Right lobe of liver (tissue), 6 donors: ENCODE data around the gene USP1. TPM values are rescaled to one million over a fixed set of nuclear protein-coding genes. Genes with fewer than 3 reads are reported as not detected.

Experiments used
- ATAC-seq, 4 donors: fragments of 200-7000 bp; cut with Tn5 transposase; one replicate each; pipeline ENCODE4 v1.9.1; 2020; ENCODE audit warnings: mild to moderate bottlenecking in 4 of 4, moderate library complexity in 4 of 4
- DNase-seq, 3 donors: peaks; one replicate each; pipeline ENCODE4 v3.0.0-alpha.2; 2020
- H3K27ac ChIP-seq, 3 donors: fragments of 200-600 bp; one replicate each; pipeline ENCODE4 v1.8.0; 2022
- H3K27me3 ChIP-seq, 2 donors: fragments of 200-600 bp; one replicate each; pipeline ENCODE4 v1.8.0; 2022
- H3K36me3 ChIP-seq, 4 donors: fragments of 200-600 bp; sonication (generic) in 1 of 4; one replicate each; pipeline versions ENCODE4 v1.5.1 to v1.8.0; 2017 to 2022; ENCODE audit warnings: control low read depth in 1 of 4
- H3K4me1 ChIP-seq, 4 donors: fragments of 200-600 bp; sonication (generic) in 1 of 4; one replicate each; pipeline versions ENCODE4 v1.5.1 to v1.8.0; 2017 to 2022; ENCODE audit warnings: control low read depth in 1 of 4
- H3K4me3 ChIP-seq, 3 donors: fragments of 200-600 bp; one replicate each; pipeline ENCODE4 v1.8.0; 2022
- H3K9me3 ChIP-seq, 4 donors: fragments of 200-600 bp; sonication (generic) in 1 of 4; one replicate each; pipeline versions ENCODE4 v1.5.1 to v1.8.0; 2017 to 2022; ENCODE audit warnings: control low read depth in 1 of 4
- CTCF ChIP-seq, 4 donors: fragments of 200-600 bp in 3 of 4; fragments of 450-650 bp in 1 of 4; IDR thresholded peaks; one replicate each; pipeline versions ENCODE4 v1.5.1 to v1.8.0; 2016 to 2022; ENCODE audit warnings: antibody characterized with exemption in 4 of 4, mild to moderate bottlenecking in 2 of 4
- POLR2A ChIP-seq: fragments of 450-650 bp; IDR thresholded peaks from one replicate; pipeline ENCODE4 v1.6.1; 2017; ENCODE audit warnings: antibody characterized with exemption, mild to moderate bottlenecking
- WGBS: methylation state at CpG from one replicate; pipeline ENCODE4 v1.1.6; 2018; ENCODE audit warnings: low coverage, low lambda C conversion rate; ENCODE audit not compliant: insufficient coverage; ENCODE audit errors: missing lambda C conversion rate; 5-methylcytosine and 5-hydroxymethylcytosine counted together
- intact Hi-C, 2 donors: fragments of 100-400 bp; cut with DNase I; formaldehyde crosslinking; loops; one replicate each; pipeline versions ENCODE4 v1.11.2 to v1.14.1; 2022
- total RNA-seq, 6 experiments: library from RNA; depleted of rRNA in 2 of 6; stranded (reverse); fragments of >200 nt in 2 of 6; fragmentation: NEBNext Ultra II Directional in 3 of 6; extraction: Animal tissue kit (Norgen Biotek cat#: 25700) in 3 of 6; gene quantifications; one replicate each; pipeline versions ENCODE4 v1.1.0 to v1.2.4, GENCODE V29; 2016 to 2023
- donor health status: DM: no; HTN: yes; CAD: no.
- donor health status: DM: no; HTN: no; CAD: no.
- donor health status: DM: no; HTN: no; CAD: no.
- donor health status: DM: no; HTN: yes; CAD: no.
- donor health status: DM: no; HTN: yes; CAD: no.

Gene USP1
- total RNA-seq, 6 experiments from 2014 or later: 4.9 to 8.4 (median 6.6) TPM

GRCh38 chr1:62434618-62435001 lies 2.2 kb upstream of the USP1 start:
- TF ChIP-seq POLR2A (no peak), CTCF (IDR thresholded peaks at IDR 0.05) (no peak)
- intact Hi-C loops: no loop called here
- peaks cover 0 to 18% (median 4%) of the 10 kb centered on the region in 4 donors for H3K4me1 ChIP-seq
- WGBS: 71% methylated on average over 3 of the region's 12 CpGs
- H3K4me3 ChIP-seq: no peak overlapping the region
- no peaks in the 10 kb centered on the region for H3K36me3 ChIP-seq
- no peaks in the 10 kb centered on the region for H3K27me3 ChIP-seq
- no peak for ATAC-seq
- no peak overlapping the region for H3K27ac ChIP-seq
- DNase-seq: no peak
- H3K9me3 ChIP-seq: no peaks in the 10 kb centered on the region

GRCh38 chr1:62435231-62436038 lies 1.4 kb upstream of the USP1 start:
- no peaks in the 10 kb centered on the region for H3K27me3 ChIP-seq
- 38% methylated on average over 25 of the region's 31 CpGs for WGBS
- H3K36me3 ChIP-seq: no peaks in the 10 kb centered on the region
- H3K27ac ChIP-seq: peak overlapping the region; percentile 92 to 98 (median 98)
- peak overlapping the region; percentile 70 to 97 (median 93) for H3K4me3 ChIP-seq
- TF ChIP-seq CTCF (IDR thresholded peaks at IDR 0.05): no peak
- TF ChIP-seq POLR2A: no peak
- H3K9me3 ChIP-seq: no peaks in the 10 kb centered on the region
- intact Hi-C loops: no loop called here
- DNase-seq (peak in 1 of 3 donors; percentile 36), ATAC-seq (peak; percentile 7 to 39 (median 10))
- H3K4me1 ChIP-seq: peaks cover 0 to 26% (median 7%) of the 10 kb centered on the region in 4 donors

- WGBS: 0% methylated on average over 6 of the region's 45 CpGs
- Histone ChIP-seq H3K27ac (peak overlapping the region; percentile 92 to 98 (median 98)), H3K36me3 (no peaks in the 10 kb centered on the region), H3K4me1 (peaks cover 0 to 26% (median 8%) of the 10 kb centered on the region in 4 donors), H3K4me3 (peak overlapping the region; percentile 70 to 97 (median 93)), H3K27me3 (no peaks in the 10 kb centered on the region), H3K9me3 (no peaks in the 10 kb centered on the region)
- intact Hi-C loops: no loop called here
- DNase-seq (peak in 2 of 3 donors; percentile 94 to 97), ATAC-seq (peak; percentile 84 to 91 (median 86))
- TF ChIP-seq CTCF (IDR thresholded peaks at IDR 0.05) (no peak), POLR2A (peak; percentile 92)
These were observed 797 bp upstream of the USP1 start for GRCh38 chr1:62436039-62436465.

- peak; percentile 74 to 81 (median 76) for DNase-seq
- peak; percentile 11 to 31 (median 13) for ATAC-seq
- no peak for TF ChIP-seq POLR2A
- no peak for TF ChIP-seq CTCF (IDR thresholded peaks at IDR 0.05)
- Histone ChIP-seq H3K4me3 (peak overlapping the region; percentile 70 to 97 (median 93)), H3K4me1 (peaks cover 0 to 26% (median 8%) of the 10 kb centered on the region in 4 donors), H3K27ac (peak overlapping the region; percentile 92 to 98 (median 98)), H3K27me3 (no peaks in the 10 kb centered on the region), H3K36me3 (peaks cover 0 to 9% (median 0%) of the 10 kb centered on the region in 4 donors), H3K9me3 (no peaks in the 10 kb centered on the region)
- intact Hi-C loops: no loop called here
- 0% methylated on average over 20 of the region's 68 CpGs for WGBS
These were observed 558 bp downstream of the USP1 start for GRCh38 chr1:62437273-62437940.
